ENCODE results near the gene PLB1.

PLB1 gene

GRCh38 chr2:28607730-28608499, 112.1 kb downstream of the PLB1 start:
- TF ChIP-seq ZFX (IDR thresholded peaks at IDR 0.05), result no peak
- TF ChIP-seq CTCF (conservative IDR thresholded peaks at IDR 0.05), result no peak
- no peak overlapping the region for H3K27ac ChIP-seq

DNA sequence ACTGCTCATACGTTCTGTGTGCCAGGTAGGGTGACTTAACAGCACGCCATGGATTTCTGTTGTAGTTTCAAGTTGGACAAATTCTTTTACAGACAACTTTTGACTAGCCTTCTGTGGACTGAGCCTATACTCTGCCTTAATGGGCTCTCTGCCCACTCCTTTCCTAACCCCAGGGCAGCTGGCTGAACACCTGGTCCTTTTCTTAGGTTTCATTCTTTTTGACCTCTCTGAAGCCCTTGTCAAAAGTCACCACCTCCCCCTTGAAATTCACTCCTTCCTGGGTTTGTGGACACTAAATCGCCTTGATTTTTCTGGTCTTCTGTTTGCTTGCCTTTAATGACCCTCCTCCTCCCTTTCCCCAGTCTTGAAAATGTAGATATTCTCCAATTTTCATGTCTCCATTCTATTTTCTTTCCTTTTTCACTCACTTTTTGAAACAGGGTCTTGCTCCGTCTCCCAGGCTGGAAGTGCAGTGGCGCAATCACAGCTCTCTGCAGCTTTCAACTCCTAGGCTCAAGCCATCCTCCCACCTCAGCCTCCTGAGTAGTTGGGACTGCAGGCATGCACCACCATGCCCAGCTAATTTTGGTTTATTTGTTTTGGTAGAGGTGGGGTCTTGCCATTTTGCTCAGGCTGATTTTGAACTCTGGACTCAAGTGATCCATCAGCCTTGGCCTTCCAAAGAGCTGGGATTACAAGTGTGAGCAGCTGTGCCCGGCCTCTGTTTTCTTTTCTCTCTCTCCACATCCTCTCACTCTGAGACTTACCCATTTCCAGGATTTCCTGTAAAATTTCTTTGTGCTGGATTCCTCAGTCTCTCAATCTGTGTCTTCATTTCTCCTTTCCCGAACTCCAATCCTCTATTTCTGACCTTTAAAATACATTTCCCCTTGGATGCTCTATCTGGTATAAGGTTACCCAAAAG, 112.9 kb downstream of the PLB1 start:
- no peak overlapping the region for H3K27ac ChIP-seq
- TF ChIP-seq CTCF (conservative IDR thresholded peaks at IDR 0.05) (no peak), ZFX (IDR thresholded peaks at IDR 0.05) (no peak)

- TF ChIP-seq CTCF (conservative IDR thresholded peaks at IDR 0.05) (no peak), ZFX (IDR thresholded peaks at IDR 0.05) (no peak)
Measured at GRCh38 chr2:28610583-28611201, 114.8 kb downstream of the PLB1 start.

GRCh38 chr2:28612131-28612812, 116.4 kb downstream of the PLB1 start:
- no peak overlapping the region for H3K27ac ChIP-seq
- TF ChIP-seq ZFX (IDR thresholded peaks at IDR 0.05) (no peak), CTCF (conservative IDR thresholded peaks at IDR 0.05) (no peak)

More at GRCh38 chr2:28610583-28611201, 114.8 kb downstream of the PLB1 start:
- H3K27ac ChIP-seq, result peak overlapping the region; percentile 45

GRCh38 chr2:28613186-28613585, 117.3 kb downstream of the PLB1 start:
- H3K27ac ChIP-seq, result no peak overlapping the region

More at GRCh38 chr2:28613186-28613585, 117.3 kb downstream of the PLB1 start:
- TF ChIP-seq ZFX (IDR thresholded peaks at IDR 0.05) (no peak), CTCF (conservative IDR thresholded peaks at IDR 0.05) (no peak)
